ENCODE data around the gene SNX11.

DNA sequence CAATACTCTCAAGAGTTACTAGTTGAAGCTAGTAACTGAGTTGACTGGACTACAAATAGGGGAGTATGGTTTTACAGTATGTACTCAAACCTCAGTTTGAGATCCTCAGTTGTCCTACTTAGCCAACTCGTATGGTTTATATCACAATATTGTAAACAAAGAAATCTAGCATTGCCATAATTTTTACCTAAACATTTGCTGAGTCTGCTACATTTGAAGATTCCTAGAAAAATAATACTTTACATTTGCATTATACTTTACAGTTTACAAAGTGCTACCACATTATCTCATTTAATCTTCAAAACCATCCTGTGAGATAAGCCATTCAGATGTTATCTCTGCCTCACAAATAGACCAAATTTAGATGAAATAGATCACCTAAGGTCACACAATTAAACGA lies 22.6 kb upstream of the SNX11 start:
- TF ChIP-seq EP300 (IDR thresholded peaks at IDR 0.05) (no peak), CTCF (IDR thresholded peaks at IDR 0.05) (no peak)
